ENCODE results near the gene COL6A3.
A peak's percentile ranks its signal among the peaks of the same experiment; 100 is the strongest.

The COL6A3 gene

DNA sequence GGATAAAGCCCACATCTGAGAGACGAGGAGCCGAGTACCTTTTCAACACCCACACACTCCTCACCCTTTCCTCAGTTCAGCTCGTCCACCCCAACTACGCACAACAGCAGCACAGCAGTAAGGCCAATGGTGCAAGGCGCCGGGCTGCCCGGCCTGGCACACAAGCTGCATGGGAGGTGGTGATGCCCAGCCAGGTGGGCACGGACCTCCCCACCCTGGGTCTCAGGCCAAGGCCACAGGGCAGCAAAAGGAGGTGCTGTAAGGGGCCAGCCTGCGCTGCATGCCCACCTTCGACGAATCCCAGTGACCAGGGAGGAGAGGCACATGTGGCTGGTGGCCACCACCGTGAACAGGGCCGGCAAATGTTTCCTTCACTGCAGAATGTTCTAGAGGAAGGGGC lies 36.6 kb upstream of the COL6A3 start:
- peaks cover 5% of the 10 kb centered on the region for H3K4me1 ChIP-seq (ENCODE audit: control insufficient read depth, insufficient read depth, low read length)
- no peak overlapping the region for H3K27ac ChIP-seq (ENCODE audit: low read depth, low read length)
- no peak overlapping the region for H3K9ac ChIP-seq (ENCODE audit: low read length)
- no peaks in the 10 kb centered on the region for H3K36me3 ChIP-seq (ENCODE audit: control insufficient read depth, insufficient read depth, low read length)
- no peaks in the 10 kb centered on the region for H3K27me3 ChIP-seq (ENCODE audit: control insufficient read depth, insufficient read depth, low read length)
- H3K4me3 ChIP-seq (ENCODE audit: low read length), result no peak overlapping the region

- Histone ChIP-seq H3K27me3 (ENCODE audit: control insufficient read depth, insufficient read depth, low read length) (no peaks in the 10 kb centered on the region), H3K36me3 (ENCODE audit: control insufficient read depth, insufficient read depth, low read length) (no peaks in the 10 kb centered on the region), H3K4me1 (ENCODE audit: control insufficient read depth, insufficient read depth, low read length) (peaks cover 5% of the 10 kb centered on the region), H3K27ac (ENCODE audit: low read depth, low read length) (no peak overlapping the region), H3K9ac (ENCODE audit: low read length) (no peak overlapping the region), H3K4me3 (ENCODE audit: low read length) (no peak overlapping the region)
These were observed 36.1 kb upstream of the COL6A3 start for GRCh38 chr2:237450108-237450507.

GRCh38 chr2:237449193-237449881 lies 35.4 kb upstream of the COL6A3 start:
- Histone ChIP-seq H3K4me1 (ENCODE audit: control insufficient read depth, insufficient read depth, low read length) (peaks cover 5% of the 10 kb centered on the region), H3K27me3 (ENCODE audit: control insufficient read depth, insufficient read depth, low read length) (no peaks in the 10 kb centered on the region), H3K4me3 (ENCODE audit: low read length) (no peak overlapping the region), H3K27ac (ENCODE audit: low read depth, low read length) (no peak overlapping the region), H3K9ac (ENCODE audit: low read length) (no peak overlapping the region), H3K36me3 (ENCODE audit: control insufficient read depth, insufficient read depth, low read length) (no peaks in the 10 kb centered on the region)

GRCh38 chr2:237448626-237449025 lies 34.7 kb upstream of the COL6A3 start:
- Histone ChIP-seq H3K27me3 (ENCODE audit: control insufficient read depth, insufficient read depth, low read length) (no peaks in the 10 kb centered on the region), H3K9ac (ENCODE audit: low read length) (no peak overlapping the region), H3K27ac (ENCODE audit: low read depth, low read length) (no peak overlapping the region), H3K4me3 (ENCODE audit: low read length) (no peak overlapping the region), H3K4me1 (ENCODE audit: control insufficient read depth, insufficient read depth, low read length) (peaks cover 5% of the 10 kb centered on the region), H3K36me3 (ENCODE audit: control insufficient read depth, insufficient read depth, low read length) (no peaks in the 10 kb centered on the region)

DNA sequence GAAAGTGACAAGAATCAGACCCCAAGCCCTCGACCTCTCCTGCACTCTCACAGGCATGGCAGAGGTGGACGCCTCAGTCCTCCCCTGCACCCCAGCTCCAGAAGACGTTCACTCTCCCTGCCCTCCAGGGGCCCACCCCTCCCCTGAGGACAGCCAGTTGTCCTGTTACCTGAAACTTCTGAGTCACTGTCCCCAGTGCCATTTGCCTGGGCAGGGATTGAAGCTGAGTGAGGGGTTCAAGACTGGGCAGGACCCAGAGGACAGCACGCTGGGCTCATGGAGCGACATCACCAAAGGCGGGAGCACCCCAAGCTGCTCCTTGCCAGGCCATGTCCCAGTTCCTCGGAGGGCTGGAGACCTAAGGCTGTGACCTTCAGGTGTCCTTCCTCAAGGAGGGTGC lies 34.2 kb upstream of the COL6A3 start:
- Histone ChIP-seq H3K9ac (ENCODE audit: low read length) (no peak overlapping the region), H3K36me3 (ENCODE audit: control insufficient read depth, insufficient read depth, low read length) (no peaks in the 10 kb centered on the region), H3K4me3 (ENCODE audit: low read length) (no peak overlapping the region), H3K27ac (ENCODE audit: low read depth, low read length) (no peak overlapping the region), H3K27me3 (ENCODE audit: control insufficient read depth, insufficient read depth, low read length) (no peaks in the 10 kb centered on the region), H3K4me1 (ENCODE audit: control insufficient read depth, insufficient read depth, low read length) (peaks cover 5% of the 10 kb centered on the region)

DNA sequence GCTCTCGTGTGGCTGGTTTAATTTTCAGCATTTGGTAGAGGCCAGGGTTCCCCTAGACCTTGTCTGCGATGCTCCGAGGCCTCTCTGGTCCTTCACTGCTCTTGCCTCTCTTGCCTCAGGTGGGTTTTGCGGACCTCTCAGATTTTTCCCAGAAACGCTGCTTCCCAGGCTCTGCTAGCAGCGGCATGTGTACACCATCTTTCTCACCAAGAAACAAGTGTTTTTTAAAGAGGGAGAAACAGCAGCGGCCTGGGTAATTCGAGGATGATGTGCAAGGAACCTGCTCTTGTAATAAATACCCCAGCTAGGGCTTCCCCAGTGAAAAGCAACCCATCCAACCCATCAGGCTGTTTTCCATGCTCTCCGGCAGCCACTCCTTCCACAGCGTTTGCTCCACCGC lies 33.5 kb upstream of the COL6A3 start:
- Histone ChIP-seq H3K36me3 (ENCODE audit: control insufficient read depth, insufficient read depth, low read length) (no peaks in the 10 kb centered on the region), H3K9ac (ENCODE audit: low read length) (no peak overlapping the region), H3K27ac (ENCODE audit: low read depth, low read length) (no peak overlapping the region), H3K4me3 (ENCODE audit: low read length) (no peak overlapping the region), H3K27me3 (ENCODE audit: control insufficient read depth, insufficient read depth, low read length) (no peaks in the 10 kb centered on the region), H3K4me1 (ENCODE audit: control insufficient read depth, insufficient read depth, low read length) (peaks cover 5% of the 10 kb centered on the region)

DNA sequence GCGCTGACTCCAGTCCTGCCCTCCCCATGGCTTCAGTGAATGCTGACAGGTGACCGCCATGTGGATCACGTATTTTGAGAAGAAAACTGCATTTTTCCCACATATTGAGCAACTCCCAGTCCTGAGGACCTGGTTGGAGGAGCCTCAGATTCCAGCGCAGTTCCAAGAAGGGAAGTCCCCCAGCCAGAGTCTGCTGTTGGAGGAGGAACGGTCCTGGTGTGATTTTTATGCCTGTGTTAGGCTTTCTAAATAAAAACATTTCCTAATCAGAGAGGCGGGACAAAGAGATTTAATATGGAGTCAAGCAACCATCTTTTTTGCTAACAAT lies 32.3 kb upstream of the COL6A3 start:
- Histone ChIP-seq H3K36me3 (ENCODE audit: control insufficient read depth, insufficient read depth, low read length) (no peaks in the 10 kb centered on the region), H3K4me1 (ENCODE audit: control insufficient read depth, insufficient read depth, low read length) (peaks cover 2% of the 10 kb centered on the region), H3K27me3 (ENCODE audit: control insufficient read depth, insufficient read depth, low read length) (no peaks in the 10 kb centered on the region), H3K27ac (ENCODE audit: low read depth, low read length) (peak overlapping the region; percentile 41), H3K9ac (ENCODE audit: low read length) (no peak overlapping the region), H3K4me3 (ENCODE audit: low read length) (no peak overlapping the region)

DNA sequence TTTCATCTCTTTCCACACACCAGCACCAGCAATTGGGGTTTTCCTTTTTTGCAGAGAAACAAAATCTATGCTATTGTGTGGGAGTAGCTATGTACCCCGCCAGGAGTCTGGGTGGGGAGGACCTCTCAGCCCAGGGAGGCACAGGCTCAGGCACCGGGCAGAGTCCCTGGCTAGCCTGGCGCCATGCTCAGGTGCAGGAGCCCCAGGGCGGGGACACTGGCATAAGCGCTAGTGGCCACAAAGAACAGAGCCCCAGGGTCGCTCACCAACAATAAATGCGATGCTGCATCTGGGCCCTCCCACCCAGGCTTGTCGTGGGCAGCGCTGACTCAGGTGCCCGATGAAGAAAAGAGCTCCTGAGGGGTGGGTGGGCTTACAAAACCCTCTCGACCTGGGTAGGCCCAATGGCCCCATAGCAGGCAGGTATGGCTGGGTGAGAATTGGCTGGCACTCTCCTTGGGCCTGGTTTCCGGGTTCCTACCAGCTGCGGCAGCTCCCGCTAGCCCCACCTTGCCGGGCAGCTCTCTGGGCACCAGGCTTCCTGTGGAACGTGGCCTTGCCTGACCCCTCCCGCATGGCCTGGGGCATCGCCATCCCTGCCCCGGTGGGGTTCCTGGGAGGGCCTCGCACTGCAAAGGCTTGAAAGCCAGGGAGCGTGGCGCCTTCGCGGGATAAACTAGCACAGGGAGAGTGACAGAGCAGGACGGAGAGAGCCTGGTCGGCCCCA lies 31.8 kb upstream of the COL6A3 start:
- peaks cover 2% of the 10 kb centered on the region for H3K4me1 ChIP-seq (ENCODE audit: control insufficient read depth, insufficient read depth, low read length)
- H3K27ac ChIP-seq (ENCODE audit: low read depth, low read length), result peak overlapping the region; percentile 41
- no peaks in the 10 kb centered on the region for H3K27me3 ChIP-seq (ENCODE audit: control insufficient read depth, insufficient read depth, low read length)
- H3K36me3 ChIP-seq (ENCODE audit: control insufficient read depth, insufficient read depth, low read length), result no peaks in the 10 kb centered on the region
- no peak overlapping the region for H3K4me3 ChIP-seq (ENCODE audit: low read length)
- no peak overlapping the region for H3K9ac ChIP-seq (ENCODE audit: low read length)

DNA sequence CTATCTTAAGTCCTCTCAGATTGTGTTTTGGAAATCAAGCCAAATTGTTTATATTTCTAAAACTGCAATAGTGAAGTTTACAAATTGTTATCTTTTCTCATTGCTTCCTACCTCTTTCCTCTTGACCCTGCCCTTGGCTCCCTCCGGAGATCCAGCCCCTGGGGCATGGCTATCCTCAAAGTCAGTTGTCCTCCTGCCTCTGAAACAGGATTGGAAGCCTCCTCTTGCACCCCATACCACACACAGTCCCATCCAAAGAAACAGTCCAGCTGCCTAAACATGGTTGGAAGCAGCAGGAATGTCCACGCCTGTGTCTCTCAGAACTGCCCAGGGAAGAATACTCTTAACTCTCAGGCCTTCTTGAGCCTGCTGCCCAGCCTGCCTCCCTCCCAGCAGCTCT lies 30.1 kb upstream of the COL6A3 start:
- Histone ChIP-seq H3K27ac (ENCODE audit: low read depth, low read length) (no peak overlapping the region), H3K9ac (ENCODE audit: low read length) (no peak overlapping the region), H3K4me3 (ENCODE audit: low read length) (no peak overlapping the region), H3K4me1 (ENCODE audit: control insufficient read depth, insufficient read depth, low read length) (no peaks in the 10 kb centered on the region), H3K36me3 (ENCODE audit: control insufficient read depth, insufficient read depth, low read length) (no peaks in the 10 kb centered on the region), H3K27me3 (ENCODE audit: control insufficient read depth, insufficient read depth, low read length) (no peaks in the 10 kb centered on the region)

GRCh38 chr2:237441605-237442274 lies 27.8 kb upstream of the COL6A3 start:
- no peak overlapping the region for H3K27ac ChIP-seq (ENCODE audit: low read depth, low read length)
- no peaks in the 10 kb centered on the region for H3K4me1 ChIP-seq (ENCODE audit: control insufficient read depth, insufficient read depth, low read length)

DNA sequence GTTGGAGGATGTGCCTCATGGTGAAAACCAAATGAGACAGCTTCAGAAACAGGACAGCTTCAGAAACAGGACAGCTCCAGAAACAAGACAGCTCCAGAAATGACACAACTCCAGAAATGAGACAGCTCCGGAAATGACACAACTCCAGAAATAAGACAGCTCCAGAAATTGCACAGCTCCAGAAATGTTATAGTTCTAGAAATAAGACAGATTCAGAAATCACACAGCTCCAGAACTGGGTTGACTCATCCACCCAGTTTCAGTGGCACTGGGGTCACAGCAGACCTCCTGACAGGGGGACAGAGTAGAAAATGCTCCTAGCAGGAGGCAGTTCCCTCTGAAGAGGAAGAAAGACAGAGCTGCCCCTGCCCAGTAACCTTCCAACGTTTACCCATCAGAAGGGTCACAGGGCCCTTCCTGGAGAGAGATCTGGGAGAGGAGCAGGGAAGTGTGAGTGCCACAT lies 26.9 kb upstream of the COL6A3 start:
- Histone ChIP-seq H3K27ac (ENCODE audit: low read depth, low read length) (no peak overlapping the region), H3K4me3 (ENCODE audit: low read length) (no peak overlapping the region), H3K36me3 (ENCODE audit: control insufficient read depth, insufficient read depth, low read length) (no peaks in the 10 kb centered on the region), H3K9ac (ENCODE audit: low read length) (no peak overlapping the region), H3K27me3 (ENCODE audit: control insufficient read depth, insufficient read depth, low read length) (no peaks in the 10 kb centered on the region), H3K4me1 (ENCODE audit: control insufficient read depth, insufficient read depth, low read length) (peaks cover 7% of the 10 kb centered on the region)

More at GRCh38 chr2:237441605-237442274, 27.8 kb upstream of the COL6A3 start:
- H3K4me3 ChIP-seq (ENCODE audit: low read length), result no peak overlapping the region
- no peak overlapping the region for H3K9ac ChIP-seq (ENCODE audit: low read length)
- H3K27me3 ChIP-seq (ENCODE audit: control insufficient read depth, insufficient read depth, low read length), result no peaks in the 10 kb centered on the region
- no peaks in the 10 kb centered on the region for H3K36me3 ChIP-seq (ENCODE audit: control insufficient read depth, insufficient read depth, low read length)

DNA sequence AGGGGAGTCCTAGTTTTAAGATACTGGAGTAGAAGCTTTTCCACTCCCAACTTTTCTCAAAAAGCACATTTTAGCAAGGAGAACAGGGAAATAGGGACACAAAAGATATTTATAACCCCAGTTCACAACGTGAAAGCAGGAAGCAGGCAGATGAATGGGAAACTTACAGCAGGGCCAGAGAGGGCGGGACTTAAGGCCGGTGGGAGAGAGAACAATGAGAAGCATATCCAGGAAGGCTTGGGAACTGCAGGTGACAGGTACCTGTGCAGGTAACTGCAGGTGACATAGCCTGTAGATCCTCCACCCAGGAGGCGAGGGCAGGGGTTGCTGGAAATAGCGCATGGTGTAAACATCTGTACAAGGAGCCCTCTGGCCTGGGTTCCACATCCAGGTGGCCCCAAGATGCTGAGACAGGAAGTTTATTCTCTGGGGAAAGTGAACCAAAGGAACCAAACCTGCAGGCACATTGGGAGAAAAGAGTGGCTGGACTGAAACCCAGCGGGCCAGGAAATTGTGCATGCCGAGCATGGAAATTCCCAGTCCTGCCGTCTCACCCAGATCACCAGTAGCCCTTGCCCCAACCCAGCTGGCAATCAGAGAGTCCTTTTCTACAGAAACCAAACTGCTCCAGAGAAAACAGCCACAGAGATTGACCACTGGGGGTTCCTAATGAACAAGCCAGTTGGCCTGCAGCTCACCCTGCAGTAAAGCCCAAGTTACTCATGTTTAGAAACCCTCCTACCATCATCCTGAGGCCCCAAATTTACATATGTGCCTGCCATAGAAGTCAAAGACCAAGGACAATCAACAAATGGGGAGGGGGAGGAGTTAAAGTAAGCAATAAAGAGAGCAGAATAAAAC lies 24.3 kb upstream of the COL6A3 start:
- no peaks in the 10 kb centered on the region for H3K36me3 ChIP-seq (ENCODE audit: control insufficient read depth, insufficient read depth, low read length)
- no peak overlapping the region for H3K4me3 ChIP-seq (ENCODE audit: low read length)
- no peaks in the 10 kb centered on the region for H3K27me3 ChIP-seq (ENCODE audit: control insufficient read depth, insufficient read depth, low read length)
- H3K27ac ChIP-seq (ENCODE audit: low read depth, low read length), result no peak overlapping the region
- peaks cover 19% of the 10 kb centered on the region for H3K4me1 ChIP-seq (ENCODE audit: control insufficient read depth, insufficient read depth, low read length)
- H3K9ac ChIP-seq (ENCODE audit: low read length), result no peak overlapping the region
